Measurements from ENCODE around the gene PMPCA.
"Not testable (repeated sequence)": the region's sequence is repeated elsewhere in the genome, so short reads cannot be mapped to it uniquely, and the experiment has no call there.

PMPCA gene

GRCh38 chr9:136394312-136395019, 16.0 kb upstream of the PMPCA start:
- DNase-seq: no peak

- DNase-seq: no peak
These were observed 15.5 kb upstream of the PMPCA start for GRCh38 chr9:136395020-136395340.

GRCh38 chr9:136395345-136396218, 14.9 kb upstream of the PMPCA start:
- no peak for DNase-seq

DNA sequence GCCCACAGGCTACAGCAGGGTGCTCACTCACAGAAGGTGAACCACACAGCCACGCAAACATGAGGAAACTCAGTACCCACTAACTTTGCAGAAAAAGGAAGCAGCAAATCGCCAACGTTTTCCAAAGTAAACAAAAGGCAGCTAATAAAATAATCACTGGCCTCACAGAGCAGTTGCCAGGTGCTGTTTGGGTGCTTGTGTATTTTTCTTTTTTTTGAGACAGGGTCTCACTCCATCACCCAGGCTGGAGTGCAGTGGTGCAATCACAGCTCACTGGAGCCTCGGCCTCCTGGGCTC, 14.3 kb upstream of the PMPCA start:
- no peak for DNase-seq

DNA sequence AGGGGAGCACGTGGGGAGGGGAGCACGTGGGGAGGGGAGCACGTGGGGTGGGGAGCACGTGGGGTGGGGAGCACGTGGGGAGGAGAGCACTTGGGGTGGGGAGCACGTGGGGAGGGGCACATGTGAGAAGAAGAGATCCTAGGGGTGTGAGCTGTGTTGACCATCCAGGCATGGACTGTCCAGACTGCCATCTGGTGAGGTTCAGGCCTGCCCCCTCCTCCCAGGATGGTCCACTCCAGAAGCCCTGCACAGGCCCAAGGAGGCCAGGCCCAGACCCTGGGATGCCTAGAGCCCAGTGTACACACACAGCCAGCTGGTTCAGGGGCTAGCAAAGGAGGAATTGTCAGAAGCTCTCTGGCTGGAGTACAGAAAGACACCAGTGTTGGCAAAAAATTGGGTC, 12.8 kb upstream of the PMPCA start:
- no peak for DNase-seq

DNA sequence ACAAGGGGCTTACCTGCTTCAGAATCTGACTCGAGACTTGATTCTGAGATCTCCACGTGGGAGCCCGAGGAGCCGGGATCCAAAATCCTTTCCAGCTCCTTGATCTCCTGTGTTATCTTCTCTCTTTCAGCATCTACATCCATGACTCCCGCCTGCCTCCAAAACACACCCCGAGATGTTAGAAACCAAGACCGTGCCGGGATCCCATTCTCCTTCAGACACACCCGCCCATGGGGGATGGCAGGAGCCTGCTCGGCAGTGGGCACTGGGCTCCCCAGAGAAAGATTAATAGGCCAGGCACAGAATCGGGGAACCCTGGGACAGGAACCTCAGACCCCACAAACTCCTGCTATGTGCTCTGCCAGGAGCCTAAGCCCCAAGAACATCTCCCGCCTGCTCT, 12.2 kb upstream of the PMPCA start:
- DNase-seq: no peak

DNA sequence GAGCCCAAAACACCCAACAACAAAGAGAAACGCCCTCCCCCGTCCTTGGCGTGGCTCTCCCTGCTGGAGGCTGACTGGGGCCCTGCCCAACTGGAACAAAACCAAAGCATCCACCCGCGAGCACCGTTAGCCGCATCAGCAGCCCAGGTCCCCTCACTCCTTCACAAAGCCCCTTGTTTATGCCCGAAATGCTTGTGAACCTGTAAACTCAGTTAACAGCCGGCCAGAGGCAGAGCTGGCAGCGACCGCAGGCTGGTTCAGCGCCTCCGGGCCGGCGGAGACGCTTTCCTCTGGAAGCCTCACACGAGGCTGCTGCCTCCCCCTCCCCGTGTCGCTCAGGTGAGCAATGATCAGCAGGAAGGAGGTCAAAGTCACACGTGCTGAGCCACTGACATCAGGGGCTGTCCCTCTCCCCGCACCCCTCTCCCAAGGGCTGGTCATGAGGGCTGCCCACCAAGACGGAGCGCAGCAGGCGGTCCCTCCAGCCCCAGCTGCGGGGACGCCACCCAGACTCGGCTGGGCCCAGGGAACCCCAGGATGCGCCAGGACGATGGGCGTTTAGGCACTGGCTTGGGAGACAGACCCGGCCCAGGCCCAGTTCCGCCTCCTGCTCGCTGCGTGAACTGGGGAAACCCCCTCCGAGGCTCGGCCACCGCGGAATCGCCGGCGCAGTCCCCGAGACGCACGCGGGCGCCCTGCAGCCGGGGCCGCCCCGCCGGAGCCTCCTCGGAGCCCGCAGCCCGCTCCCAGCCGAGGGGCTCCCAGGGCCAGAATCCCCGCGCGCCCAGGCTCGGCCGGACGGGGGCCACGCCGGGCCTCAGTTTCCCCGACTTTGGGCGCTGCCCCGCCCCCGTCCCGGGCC, 11.1 kb upstream of the PMPCA start:
- DNase-seq: no peak

GRCh38 chr9:136400038-136400834, 10.2 kb upstream of the PMPCA start, which contains the start of gene SNAPC4:
Gene SNAPC4 (minus strand): TSS chr9:136400170. CDS start chr9:136398428, 1,742 bp downstream.
- peak; percentile 81 for DNase-seq

GRCh38 chr9:136401173-136401922, 9.1 kb upstream of the PMPCA start:
- DNase-seq: no peak

DNA sequence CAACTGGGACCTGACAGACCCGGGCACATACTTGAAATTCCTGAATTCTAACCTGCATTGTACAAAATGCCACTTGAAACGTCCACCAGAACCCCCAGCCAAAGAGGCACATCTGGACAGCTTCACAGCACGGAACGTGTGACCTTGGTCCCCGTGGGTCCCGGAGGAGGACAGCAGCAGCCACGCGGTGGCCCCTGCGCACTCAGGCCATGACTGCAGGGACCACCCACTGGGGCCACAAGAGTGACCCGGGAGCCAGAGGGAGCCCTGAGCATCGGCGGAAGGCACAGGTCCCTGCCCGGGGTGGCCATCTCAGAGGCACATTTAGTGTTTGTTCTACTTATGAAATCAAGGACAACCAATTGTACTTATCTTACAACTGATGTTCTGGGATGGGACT, 8.4 kb upstream of the PMPCA start:
- no peak for DNase-seq

- DNase-seq: no peak
These were observed 6.9 kb upstream of the PMPCA start for GRCh38 chr9:136403538-136403914.

DNA sequence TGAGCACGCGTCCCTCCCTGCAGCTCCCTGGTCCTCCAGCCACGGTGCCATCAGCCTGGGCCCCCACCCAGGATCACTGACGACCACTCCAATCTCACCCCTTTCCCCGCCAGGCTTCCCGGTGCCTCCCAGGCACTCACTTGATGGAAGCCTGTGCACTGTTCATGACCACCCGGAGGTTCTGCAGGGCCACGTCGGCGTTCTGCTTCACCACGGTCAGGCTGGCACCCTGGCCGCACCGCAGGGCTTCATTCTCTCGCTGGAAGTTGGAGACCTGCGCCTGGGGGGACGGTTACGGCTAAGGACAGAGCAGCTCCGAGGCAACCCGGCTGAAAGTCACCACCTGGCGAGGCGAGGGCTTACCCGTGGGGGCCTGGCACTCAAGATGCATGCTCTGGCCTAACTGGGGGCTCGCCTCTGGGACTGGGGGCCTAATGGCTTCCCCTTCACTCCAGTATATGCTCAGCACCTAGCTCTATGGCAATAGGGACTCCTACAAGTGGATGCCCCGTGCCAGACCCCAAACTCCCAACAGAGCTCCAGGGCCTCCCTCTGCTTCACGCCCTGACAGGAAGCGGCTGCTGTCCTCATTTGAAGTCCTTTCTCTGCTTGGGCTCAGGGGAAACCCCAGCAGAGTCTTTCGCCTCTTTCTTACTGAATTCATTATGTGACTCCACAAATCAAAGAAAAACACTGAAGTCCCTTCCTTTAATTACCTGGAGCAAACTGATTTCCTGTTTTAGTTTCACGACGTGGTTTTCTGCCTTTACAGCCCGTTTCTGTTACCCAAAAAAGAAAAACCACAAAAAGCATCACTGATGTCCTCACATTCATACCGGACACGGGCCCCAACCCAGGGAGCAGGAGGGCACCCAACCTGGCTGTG, 6.3 kb upstream of the PMPCA start:
- no peak for DNase-seq

DNA sequence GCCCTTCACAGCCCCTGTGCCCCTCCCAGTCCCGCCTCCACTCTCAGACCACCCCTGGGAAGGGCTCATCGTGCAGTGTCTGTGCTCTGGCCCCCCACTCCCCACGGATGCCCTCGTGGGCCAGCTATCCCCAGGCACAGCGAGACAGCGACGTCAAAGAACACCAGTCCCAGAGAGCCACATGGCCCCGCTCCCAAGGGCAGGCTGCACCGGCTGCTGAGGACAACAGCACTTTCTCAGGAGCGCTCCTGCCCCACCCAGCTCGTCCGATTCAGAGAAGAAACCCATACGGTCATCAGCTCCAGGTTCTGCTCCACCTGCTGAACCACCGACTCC, 5.7 kb upstream of the PMPCA start:
- no peak for DNase-seq

- DNase-seq: no peak
These were observed 5.0 kb upstream of the PMPCA start for GRCh38 chr9:136405481-136405880.

- not testable (repeated sequence) for DNase-seq
These were observed 4.6 kb upstream of the PMPCA start for GRCh38 chr9:136405904-136406303.

GRCh38 chr9:136407061-136407460, 3.4 kb upstream of the PMPCA start:
- not testable (repeated sequence) for DNase-seq

GRCh38 chr9:136407911-136408310, 2.5 kb upstream of the PMPCA start:
- no peak for DNase-seq

DNA sequence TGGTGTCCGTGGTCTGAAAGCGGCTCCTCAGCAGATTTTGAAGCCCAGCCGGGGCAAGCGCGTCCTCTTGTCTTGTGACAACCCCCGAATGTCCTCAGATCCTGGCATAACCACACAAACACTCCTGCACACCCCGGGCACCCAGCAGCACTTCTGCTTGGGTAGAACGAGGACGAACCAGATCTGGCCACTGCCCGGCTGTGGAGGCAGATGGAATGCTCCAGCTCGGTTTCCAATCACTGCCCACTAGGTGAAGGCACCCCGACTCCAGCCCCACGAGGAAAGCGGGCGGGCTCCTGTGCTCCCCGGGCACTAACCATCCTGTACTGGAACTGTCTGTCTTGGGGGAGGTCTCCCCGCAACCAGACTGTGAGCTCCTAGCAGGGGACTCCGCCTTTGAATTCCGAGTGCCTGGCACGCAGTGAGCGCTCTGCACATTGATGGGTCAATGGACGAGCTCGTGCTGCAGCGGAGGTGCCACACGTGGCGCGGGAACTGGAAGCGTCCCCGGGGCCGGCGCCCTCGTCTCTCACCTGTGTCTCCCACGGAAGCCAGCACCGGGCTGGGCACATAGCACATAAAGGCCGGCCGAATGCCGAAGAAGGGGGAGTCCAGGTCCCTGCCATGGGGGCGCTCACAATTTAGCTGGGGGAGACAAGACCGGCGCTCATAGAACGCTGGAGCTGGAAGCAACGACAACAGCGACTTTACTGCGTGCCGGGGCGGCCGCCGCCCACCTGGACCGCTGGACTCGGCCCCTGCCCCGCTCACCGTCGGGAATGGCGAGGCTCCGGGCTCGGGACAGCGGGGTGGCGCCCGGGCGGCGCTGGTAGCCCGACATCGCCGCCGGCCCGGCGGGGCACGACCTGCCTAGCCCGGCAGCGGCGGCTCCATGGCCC, 652 bp upstream of the PMPCA start:
- no peak for DNase-seq

DNA sequence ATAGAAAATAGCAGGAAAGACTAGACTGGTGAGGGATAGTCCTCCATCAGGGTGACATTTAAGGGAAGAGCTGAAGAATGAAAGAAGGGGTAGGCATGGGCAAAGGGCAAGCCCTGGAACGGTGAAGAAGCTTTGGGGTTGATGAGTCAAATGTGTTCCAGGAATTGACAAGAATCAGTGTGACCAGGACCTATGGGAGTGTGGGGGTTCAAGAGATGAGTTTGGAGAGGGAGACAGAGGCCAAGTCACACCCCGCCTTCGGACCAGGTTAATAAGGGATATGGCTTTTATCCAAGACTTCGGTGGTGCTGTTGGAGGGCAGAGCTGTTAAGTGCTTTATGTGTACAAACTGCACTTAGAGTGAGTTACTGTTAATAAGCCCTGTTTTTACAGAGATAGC, 920 bp downstream of the PMPCA start:
- no peak for DNase-seq

GRCh38 chr9:136412962-136413361, 2.5 kb downstream of the PMPCA start:
- DNase-seq: no peak
